HepG2 (cell line): Measurements from ENCODE around the gene DLX1. TPM values are rescaled to one million over a fixed set of nuclear protein-coding genes. Genes with fewer than 3 reads are reported as not detected.
A peak's percentile ranks its signal among the peaks of the same experiment; 100 is the strongest.

Experiments used
- CCDC6 ChIP-seq: sonication (generic); formaldehyde crosslinking; IDR thresholded peaks from 2 replicates; pipeline ENCODE4 v1.8.1; 2022; ENCODE audit warnings: mild to moderate bottlenecking, missing genetic modification reagents, moderate library complexity
- CEBPG ChIP-seq: IDR thresholded peaks from 2 replicates; pipeline ENCODE4 v1.6.1; 2016
- EP300 ChIP-seq, 3 experiments: sonication (generic) in 1 of 3; formaldehyde crosslinking in 1 of 3; IDR thresholded peaks; 2 replicates each; pipeline versions ENCODE4 v1.5.1 to v1.6.1; 2011 to 2020; ENCODE audit warnings: low read depth in 2 of 3, low read length in 2 of 3, borderline replicate concordance in 1 of 3, improper control_type of control experiment in 1 of 3, mild to moderate bottlenecking in 1 of 3, missing genetic modification reagents in 1 of 3, moderate library complexity in 1 of 3
- ETV6 ChIP-seq: sonication (generic); formaldehyde crosslinking; conservative IDR thresholded peaks from 2 replicates; pipeline ENCODE4 v1.4.0; 2020; ENCODE audit warnings: missing genetic modification reagents
- HNRNPLL ChIP-seq: fragments of 200-400 bp; formaldehyde crosslinking; IDR thresholded peaks from 2 replicates; pipeline ENCODE4 v1.6.1; 2017; ENCODE audit warnings: mild to moderate bottlenecking, low read depth, low read length; ENCODE audit not compliant: poor library complexity, severe bottlenecking
- LBX2 ChIP-seq: sonication (generic); formaldehyde crosslinking; IDR thresholded peaks from 2 replicates; pipeline ENCODE4 v1.5.0; 2020; ENCODE audit warnings: missing genetic modification reagents, mild to moderate bottlenecking, borderline replicate concordance
- POLR2AphosphoS2 ChIP-seq: IDR thresholded peaks from 2 replicates; pipeline ENCODE4 v1.6.1; 2011; ENCODE audit warnings: low read depth, low read length, improper control_type of control experiment
- POLR2G ChIP-seq: fragments of 200-400 bp; formaldehyde crosslinking; IDR thresholded peaks from 2 replicates; pipeline ENCODE4 v1.6.1; 2018; ENCODE audit warnings: mild to moderate bottlenecking, low read depth, low read length, moderate library complexity
- SMAD9 ChIP-seq: sonication (generic); formaldehyde crosslinking; IDR thresholded peaks from 2 replicates; pipeline ENCODE4 v1.5.1; 2020; ENCODE audit warnings: mild to moderate bottlenecking, missing genetic modification reagents
- TFDP2 ChIP-seq: sonication (generic); formaldehyde crosslinking; IDR thresholded peaks from 2 replicates; pipeline ENCODE4 v1.4.0; 2020; ENCODE audit warnings: missing genetic modification reagents
- TIGD3 ChIP-seq: sonication (generic); formaldehyde crosslinking; IDR thresholded peaks from 2 replicates; pipeline ENCODE4 v1.5.1; 2020; ENCODE audit warnings: mild to moderate bottlenecking, missing genetic modification reagents, borderline replicate concordance
- TRIM22 ChIP-seq: fragments of 450-650 bp; IDR thresholded peaks from 2 replicates; pipeline ENCODE4 v1.6.1; 2017
- ZBTB39 ChIP-seq: sonication (generic); formaldehyde crosslinking; IDR thresholded peaks from 2 replicates; pipeline ENCODE4 v1.5.0; 2020; ENCODE audit warnings: missing genetic modification reagents
- ZKSCAN5 ChIP-seq: sonication (generic); formaldehyde crosslinking; IDR thresholded peaks from 2 replicates; pipeline ENCODE4 v1.5.1; 2020; ENCODE audit warnings: mild to moderate bottlenecking, missing genetic modification reagents
- ZNF143 ChIP-seq: sonication (generic); formaldehyde crosslinking; IDR thresholded peaks from 2 replicates; pipeline ENCODE4 v1.4.0; 2020; ENCODE audit warnings: missing genetic modification reagents
- ZNF337 ChIP-seq: sonication (generic); formaldehyde crosslinking; IDR thresholded peaks from 2 replicates; pipeline ENCODE4 v1.5.1; 2020; ENCODE audit warnings: missing genetic modification reagents, low read depth, mild to moderate bottlenecking, borderline replicate concordance
- ZNF709 ChIP-seq: sonication (generic); formaldehyde crosslinking; IDR thresholded peaks from 2 replicates; pipeline ENCODE4 v1.5.0; 2020; ENCODE audit warnings: mild to moderate bottlenecking, missing genetic modification reagents
- ZNF713 ChIP-seq: sonication (generic); formaldehyde crosslinking; IDR thresholded peaks from 2 replicates; pipeline ENCODE4 v1.4.0; 2020; ENCODE audit warnings: mild to moderate bottlenecking, missing genetic modification reagents
- ZNF776 ChIP-seq: sonication (generic); formaldehyde crosslinking; IDR thresholded peaks from 2 replicates; pipeline ENCODE4 v1.4.0; 2020; ENCODE audit warnings: mild to moderate bottlenecking, missing genetic modification reagents
- ZNF790 ChIP-seq: sonication (generic); formaldehyde crosslinking; IDR thresholded peaks from 2 replicates; pipeline ENCODE4 v1.8.0; 2022; ENCODE audit warnings: missing genetic modification reagents, mild to moderate bottlenecking, borderline replicate concordance
- ZZZ3 ChIP-seq: sonication (generic); formaldehyde crosslinking; IDR thresholded peaks from 2 replicates; pipeline ENCODE4 v1.4.0; 2020; ENCODE audit warnings: missing genetic modification reagents, mild to moderate bottlenecking, borderline replicate concordance
- polyA plus RNA-seq, 8 experiments: library from polyadenylated mRNA; depleted of rRNA in 3 of 8; stranded (reverse) in 7 of 8; unstranded in 1 of 8; fragments of >200 nt; fragmentation: Illumina TruSeq in 4 of 8; extraction: Trizol in 4 of 8; gene quantifications; 2 replicates each; pipeline versions ENCODE4 v1.2.1 to v1.2.3, GENCODE V29; 2011 to 2016; ENCODE audit warnings: low read depth in 4 of 8, missing spikeins in 1 of 8, mixed read lengths in 1 of 8; ENCODE audit not compliant: insufficient read depth in 1 of 8
- total RNA-seq, 5 experiments: library from RNA; depleted of rRNA; stranded (reverse); fragments of >200 nt; fragmentation: Illumina TruSeq; extraction: Trizol; gene quantifications; 2 replicates each; pipeline ENCODE4 v1.2.3, GENCODE V29; 2016; ENCODE audit warnings: low read depth in 1 of 5

The DLX1 gene
- total and polyA plus RNA-seq, 2 of the 13 experiments (the other 11 are each of a cell fraction or from before 2014, with no cell fraction given) = 0.18 to 0.86 TPM

GRCh38 chr2:172102391-172103359 is 17.4 kb downstream of the DLX1 start, which contains the start of gene DLX2 (continued):
- TF ChIP-seq TFDP2 (CRISPR knock-in tag) = peak; percentile 86
- TF ChIP-seq ETV6 (CRISPR knock-in tag) = no peak
- TF ChIP-seq LBX2 (CRISPR knock-in tag) = peak; percentile 44; the same call in 1 of the 2 replicates
- peak; percentile 78; the same call in 1 of the 2 replicates for TF ChIP-seq ZNF776
- TF ChIP-seq ZBTB39 (CRISPR knock-in tag) = peak; percentile 49; the same call in 1 of the 2 replicates
- TF ChIP-seq ZZZ3 (CRISPR knock-in tag) = no peak
- TF ChIP-seq POLR2AphosphoS2 = no peak
- peak; percentile 68; the same call in 1 of the 2 replicates for TF ChIP-seq ZNF790 (CRISPR knock-in tag)
- TF ChIP-seq ZNF337 (CRISPR knock-in tag) = no peak
- TF ChIP-seq CEBPG (CRISPR knock-in tag) = no peak
- TF ChIP-seq ZNF709 (CRISPR knock-in tag) = peak; percentile 93
- TF ChIP-seq TRIM22 = no peak
- no peak for TF ChIP-seq TIGD3 (CRISPR knock-in tag)
- no peak for TF ChIP-seq ZNF143 (CRISPR knock-in tag)
- no peak for TF ChIP-seq ZKSCAN5 (CRISPR knock-in tag)
- peak; percentile 86 for TF ChIP-seq CCDC6 (CRISPR knock-in tag)
- TF ChIP-seq SMAD9 (CRISPR knock-in tag) = peak; percentile 89; the same call in 1 of the 2 replicates
- TF ChIP-seq POLR2G = peak; percentile 74
- TF ChIP-seq HNRNPLL = peak; percentile 47
- TF ChIP-seq EP300 (IDR thresholded peaks at IDR 0.05; ENCODE audit: low read depth in 2 of 2, low read length in 2 of 2) = peak in 1 of 2 experiments; percentile 25; a peak in 1 of 4 replicates
- 0 out of 2 replicates have a peak, but pooled peaks have one; percentile 41 for TF ChIP-seq EP300 (CRISPR knock-in tag; IDR thresholded peaks at IDR 0.05; ENCODE audit: borderline replicate concordance)
- no peak for TF ChIP-seq ZNF713 (CRISPR knock-in tag)
